ENCODE results near the gene PKDCC.
"Not testable (repeated sequence)": the region's sequence is repeated elsewhere in the genome, so short reads cannot be mapped to it uniquely, and the experiment has no call there.

The PKDCC gene

DNA sequence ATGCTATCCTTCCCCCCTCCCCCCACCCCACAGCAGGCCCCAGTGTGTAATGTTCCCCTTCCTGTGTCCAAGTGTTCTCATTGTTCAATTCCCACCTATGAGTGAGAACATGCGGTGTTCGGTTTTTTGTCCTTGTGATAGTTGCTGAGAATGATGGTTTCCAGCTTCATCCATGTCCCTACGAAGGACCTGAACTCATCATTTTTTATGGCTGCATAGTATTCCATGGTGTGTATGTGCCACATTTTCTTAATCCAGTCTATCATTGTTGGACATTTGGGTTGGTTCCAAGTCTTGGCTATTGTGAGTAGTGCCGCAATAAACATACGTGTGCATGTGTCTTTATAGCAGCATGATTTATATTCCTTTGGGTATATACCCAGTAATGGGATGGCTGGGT is 17.9 kb downstream of the PKDCC start:
- DNase-seq (ENCODE audit: low read depth) = not testable (repeated sequence)

DNA sequence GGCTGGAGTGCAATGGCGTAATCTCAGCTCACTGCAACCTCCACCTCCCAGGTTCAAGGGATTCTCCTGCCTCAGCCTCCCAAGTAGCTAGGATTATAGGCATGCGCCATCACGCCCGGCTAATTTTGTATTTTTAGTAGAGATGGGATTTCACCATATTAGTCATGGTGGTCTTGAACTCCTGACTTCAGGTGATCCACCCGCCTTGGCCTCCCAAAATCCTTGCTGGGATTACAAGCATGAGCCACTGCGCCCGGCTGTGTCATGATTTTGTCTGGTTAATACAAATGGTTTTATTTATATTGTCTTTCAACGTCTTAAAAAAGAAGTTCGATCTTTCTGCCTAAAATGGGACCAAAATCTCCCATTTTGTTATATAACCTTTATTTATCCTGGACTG is 19.2 kb downstream of the PKDCC start:
- DNase-seq (ENCODE audit: low read depth) = not testable (repeated sequence)

GRCh38 chr2:42067521-42067920 is 19.7 kb downstream of the PKDCC start:
- DNase-seq (ENCODE audit: low read depth) = no peak

DNA sequence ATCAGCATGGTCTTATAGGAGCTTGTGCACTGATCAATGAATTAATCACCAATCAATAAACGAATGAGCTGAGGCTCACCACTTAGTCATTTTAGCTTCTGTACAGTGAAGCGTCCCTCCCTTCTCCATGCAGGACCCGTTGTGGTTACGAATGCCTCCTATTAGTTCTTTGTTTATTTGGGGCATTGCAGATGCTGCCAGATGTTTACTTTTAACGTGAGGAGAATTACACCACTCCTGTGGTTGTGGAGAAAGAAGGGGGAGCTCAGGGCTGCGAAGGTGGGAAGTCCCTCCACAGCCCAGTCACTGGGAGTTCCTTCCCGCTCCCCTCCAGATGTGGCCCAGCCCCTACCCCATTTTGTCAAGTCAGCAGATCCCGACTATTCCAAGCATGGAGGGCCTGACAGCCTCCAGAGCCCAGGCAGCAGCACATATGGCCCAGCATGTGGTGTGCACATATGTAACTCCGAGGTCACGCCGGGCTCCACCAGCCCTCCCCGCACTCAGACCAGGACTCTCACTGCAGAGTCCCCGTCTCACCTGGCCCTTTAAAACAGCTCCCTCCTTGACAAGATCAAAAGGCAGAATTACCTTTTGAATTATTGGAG is 20.9 kb downstream of the PKDCC start:
- no peak for DNase-seq (ENCODE audit: low read depth)

DNA sequence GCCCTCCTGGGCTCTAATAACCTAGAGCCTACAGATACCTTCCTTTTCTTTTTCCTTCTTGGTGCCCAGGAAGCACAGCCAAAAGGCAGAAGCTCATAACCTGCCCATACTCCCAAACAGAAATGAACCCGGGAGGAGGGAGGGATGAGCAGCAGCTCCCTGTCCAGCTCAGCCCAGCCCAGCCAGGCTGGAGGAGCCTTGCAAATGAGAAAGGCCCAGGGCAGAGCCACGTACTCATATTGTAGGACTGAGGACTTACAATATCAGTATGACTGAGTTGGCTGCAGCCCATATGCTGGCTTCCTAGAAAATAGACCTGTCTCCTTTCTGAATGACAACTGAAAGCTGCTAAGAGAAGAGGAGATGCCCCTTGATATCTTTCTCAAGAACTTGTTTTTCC is 21.7 kb downstream of the PKDCC start:
- no peak for DNase-seq (ENCODE audit: low read depth)

DNA sequence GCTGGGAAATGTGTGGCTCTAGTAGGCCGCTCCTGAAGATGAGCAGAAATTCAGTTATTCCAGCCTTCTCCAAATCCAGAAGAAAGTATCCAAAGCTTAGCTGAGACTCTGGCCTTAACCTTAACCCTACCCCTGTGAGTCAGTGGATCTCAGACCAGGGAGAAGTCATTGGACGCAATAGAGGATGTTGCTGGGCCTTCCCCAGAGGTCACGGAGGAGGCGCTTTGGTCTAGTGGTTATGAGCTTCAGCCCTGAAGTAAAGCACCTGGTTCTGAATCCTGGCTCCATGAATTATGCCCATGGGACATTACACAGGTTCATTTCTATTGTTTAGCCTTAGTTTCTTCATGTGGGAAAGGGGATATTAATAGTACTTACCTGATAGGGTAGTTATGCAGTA is 24.0 kb downstream of the PKDCC start:
- no peak for DNase-seq (ENCODE audit: low read depth)

DNA sequence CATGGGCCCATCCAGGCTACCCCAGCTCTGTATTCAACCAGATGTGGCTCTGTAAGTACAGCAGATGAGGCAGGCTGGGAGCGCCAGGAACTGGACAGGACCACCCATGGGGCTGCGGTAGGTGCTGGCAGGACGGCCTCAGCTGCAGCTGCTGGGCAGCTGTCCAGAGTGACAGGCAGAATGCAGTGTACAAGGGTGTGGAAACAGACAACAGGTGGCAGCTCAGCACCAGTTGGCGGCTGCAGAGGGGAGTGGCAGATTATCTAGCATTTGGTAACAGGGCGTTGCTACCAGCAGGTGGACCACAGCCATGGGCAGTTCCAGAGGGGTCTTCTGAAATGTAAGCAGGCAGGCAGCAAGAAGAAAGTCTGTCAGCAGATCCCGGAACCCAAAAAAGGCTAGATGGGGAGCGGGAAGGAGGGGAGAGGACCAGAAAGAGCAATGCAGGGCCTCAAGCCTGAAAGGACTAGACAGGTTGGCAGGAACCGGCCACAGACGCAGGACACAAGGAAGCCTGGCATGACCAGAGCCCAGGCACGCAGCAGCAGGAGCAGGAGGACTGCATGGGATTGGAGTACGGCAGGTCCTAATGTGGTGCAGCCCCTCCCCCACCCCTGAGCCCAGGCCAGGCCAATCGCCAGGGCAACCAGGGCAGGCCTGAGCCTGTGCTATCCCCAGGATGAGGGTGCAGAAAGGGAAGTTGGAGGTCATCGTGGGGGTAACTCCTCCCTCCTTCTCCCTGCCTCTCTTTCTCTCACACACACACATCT is 24.7 kb downstream of the PKDCC start:
- no peak for DNase-seq (ENCODE audit: low read depth)

- no peak for DNase-seq (ENCODE audit: low read depth)
Measured at GRCh38 chr2:42073739-42074503, 26.1 kb downstream of the PKDCC start.

GRCh38 chr2:42074661-42075060 is 26.8 kb downstream of the PKDCC start:
- DNase-seq (ENCODE audit: low read depth) = no peak

DNA sequence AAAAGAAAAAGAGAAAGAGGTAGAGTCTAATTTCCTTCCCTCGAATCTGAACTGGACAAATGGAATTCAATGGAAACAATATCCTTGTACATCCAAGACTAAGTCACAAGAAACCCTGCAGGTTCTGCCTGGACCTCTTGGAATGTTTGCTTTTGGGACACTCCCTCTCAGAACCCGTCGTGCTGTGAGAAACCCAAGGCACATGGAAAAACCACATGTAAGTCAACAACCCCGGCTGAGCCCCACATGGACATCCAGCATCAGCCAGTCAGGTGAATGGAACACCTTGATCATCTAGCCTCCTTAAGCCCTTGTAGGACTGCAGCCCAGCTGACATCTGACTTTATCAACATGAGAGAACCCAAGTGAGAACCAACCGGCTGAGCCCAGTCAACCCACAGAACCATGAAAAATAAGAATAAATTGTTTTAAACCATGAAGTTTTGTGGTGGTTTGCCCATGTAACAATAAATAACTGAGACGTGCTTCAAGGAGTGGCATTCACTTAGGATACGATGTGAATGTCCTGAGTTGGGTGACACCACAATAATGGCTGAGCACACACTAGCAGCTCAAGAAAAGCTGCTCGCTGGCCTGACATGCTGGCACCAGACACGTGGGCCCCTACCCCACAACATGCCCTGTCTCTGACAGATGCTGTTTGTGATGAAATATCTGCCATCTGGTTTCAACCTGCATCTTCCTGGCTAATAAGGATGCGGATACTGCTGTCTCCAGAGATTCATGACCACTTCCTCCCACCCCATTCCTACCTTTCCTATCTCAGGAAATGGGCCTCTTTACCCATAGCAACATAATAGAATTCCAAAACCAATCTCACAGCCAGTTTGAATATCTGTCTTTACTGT is 28.8 kb downstream of the PKDCC start:
- DNase-seq (ENCODE audit: low read depth) = no peak

GRCh38 chr2:42077343-42077742 is 29.5 kb downstream of the PKDCC start:
- no peak for DNase-seq (ENCODE audit: low read depth)

DNA sequence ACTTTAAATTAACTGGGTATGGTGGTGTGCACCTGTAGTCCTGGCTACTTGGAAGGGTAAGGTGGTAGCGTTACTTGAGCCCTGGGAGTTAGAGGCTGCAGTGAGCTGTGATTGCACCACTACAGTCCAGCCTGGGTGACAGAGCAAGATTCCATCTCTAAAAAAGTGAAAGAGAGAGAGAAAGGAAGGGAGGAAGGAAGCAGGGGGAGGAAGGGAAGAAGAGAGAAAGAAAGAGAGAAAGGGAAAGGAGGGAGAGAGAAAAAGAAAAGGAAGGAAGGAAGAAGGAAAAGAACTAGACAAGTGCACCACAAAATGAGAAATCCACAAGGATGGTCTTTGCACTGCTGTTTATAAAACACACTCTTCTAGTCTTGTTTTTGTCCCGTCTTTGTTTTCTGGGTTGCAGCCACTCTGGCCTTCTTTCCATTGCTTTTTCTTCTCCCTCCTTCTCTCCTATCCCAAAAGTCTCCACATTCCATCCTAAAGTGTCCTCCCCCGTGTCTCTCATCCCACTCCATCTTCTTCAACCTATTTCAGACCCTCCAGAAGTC is 32.0 kb downstream of the PKDCC start:
- DNase-seq (ENCODE audit: low read depth) = no peak

- DNase-seq (ENCODE audit: low read depth) = peak; percentile 43
Measured at GRCh38 chr2:42081151-42081550, 33.3 kb downstream of the PKDCC start.

DNA sequence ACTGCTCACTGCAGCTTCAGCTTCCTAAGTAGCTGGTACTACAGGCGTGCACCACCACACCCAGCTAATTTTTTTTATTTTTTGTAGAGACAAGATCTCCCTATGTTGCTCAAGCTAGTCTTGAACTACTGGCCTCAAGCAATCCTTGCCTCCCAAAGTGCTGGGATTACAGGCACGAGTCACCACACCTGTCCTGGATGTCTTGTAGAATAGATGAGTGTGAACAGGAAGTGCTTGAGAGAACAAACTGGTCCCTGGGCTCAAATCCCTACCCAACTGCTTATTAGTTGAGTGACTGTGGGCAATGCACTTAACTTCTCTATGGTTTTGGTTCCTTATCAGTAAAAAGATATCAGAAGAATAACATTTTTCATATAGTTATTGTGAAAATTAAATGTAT is 34.2 kb downstream of the PKDCC start:
- no peak for DNase-seq (ENCODE audit: low read depth)

- peak; percentile 22 for DNase-seq (ENCODE audit: low read depth)
Measured at GRCh38 chr2:42084231-42084671, 36.4 kb downstream of the PKDCC start.

- not testable (repeated sequence) for DNase-seq (ENCODE audit: low read depth)
Measured at GRCh38 chr2:42085070-42085469, 37.2 kb downstream of the PKDCC start.

- no peak for DNase-seq (ENCODE audit: low read depth)
Measured at GRCh38 chr2:42085706-42086487, 38.1 kb downstream of the PKDCC start.

- peak; percentile 52 for DNase-seq (ENCODE audit: low read depth)
Measured at GRCh38 chr2:42086500-42086953, 38.7 kb downstream of the PKDCC start.

DNA sequence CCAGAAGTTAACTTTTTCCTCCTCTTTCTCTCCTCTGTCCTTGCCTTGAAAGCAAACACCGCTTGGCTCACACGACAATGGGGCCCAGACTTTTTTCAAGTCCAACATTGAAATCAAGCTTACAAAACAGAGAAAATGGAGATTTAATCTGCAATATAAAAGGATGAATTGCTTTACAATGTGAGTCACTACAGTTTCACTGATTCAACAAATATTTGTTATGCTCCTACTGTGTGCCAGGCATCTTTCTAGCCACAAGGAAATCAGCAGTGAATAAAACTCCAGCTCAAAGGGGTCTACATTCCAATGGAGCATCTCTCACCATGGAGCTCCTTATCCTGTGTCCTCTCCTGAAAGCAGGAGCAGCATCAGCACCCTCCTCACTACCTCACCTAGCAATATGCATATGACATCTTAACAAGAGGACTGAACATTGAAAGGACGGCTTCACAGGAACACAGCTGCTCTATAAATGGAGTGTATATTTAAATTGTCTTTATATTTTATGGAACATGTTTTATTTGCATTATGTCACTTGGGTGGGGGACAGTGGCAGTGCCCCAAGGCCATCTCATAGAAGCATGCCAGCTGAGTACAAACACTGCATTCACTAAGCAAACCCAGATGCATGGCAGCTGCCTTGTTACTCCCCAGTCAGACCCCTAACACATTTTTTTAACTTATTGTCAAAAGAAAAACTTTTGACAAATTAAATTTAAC is 39.5 kb downstream of the PKDCC start:
- DNase-seq (ENCODE audit: low read depth) = no peak

DNA sequence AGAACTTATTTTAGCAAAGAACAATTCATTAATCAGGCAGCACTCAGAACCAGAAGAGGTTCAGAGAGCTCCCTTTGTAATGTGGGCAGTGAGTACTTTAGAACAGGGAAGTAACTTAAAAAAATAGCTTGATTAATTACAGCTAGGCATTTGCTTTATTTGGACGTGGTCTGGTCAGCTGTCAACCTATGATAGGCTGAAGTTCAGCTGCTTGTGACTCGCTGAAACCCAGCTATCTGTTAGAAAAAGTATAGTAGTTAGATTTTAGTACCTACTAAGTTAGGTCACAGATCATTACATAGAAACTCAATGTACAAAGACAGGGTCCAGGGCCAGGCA is 40.0 kb downstream of the PKDCC start:
- DNase-seq (ENCODE audit: low read depth) = no peak
